ENCODE measurements around the gene METRN.

Gene METRN

GRCh38 chr16:706189-707061 lies 8.5 kb upstream of the METRN start:
- peak overlapping the region; percentile 4; the same call in 1 of the 2 replicates for H3K4me3 ChIP-seq (ENCODE audit: low read depth, low read length)
- POLR2A ChIA-PET = interaction anchor here (0.6 to 2.3 kb wide), 4 partner anchors 11 to 43 kb away, joined by 3 to 8 read pairs (median 4); partner anchors contain the start of genes ANTKMT and STUB1
- no peaks in the 10 kb centered on the region for H3K9me3 ChIP-seq (ENCODE audit: control insufficient read depth, insufficient read depth, low read depth, low read length)
- peaks cover 5% of the 10 kb centered on the region for H3K4me1 ChIP-seq (ENCODE audit: control insufficient read depth, insufficient read depth, low read length)
- H3K27ac ChIP-seq (ENCODE audit: extremely low read depth, low read depth, low read length) = no peak overlapping the region
- no peaks in the 10 kb centered on the region for H3K36me3 ChIP-seq (ENCODE audit: control insufficient read depth in 2 of 2, insufficient read depth in 1 of 2, low read length in 2 of 2)
- CTCF ChIA-PET = interaction anchor here (0.6 to 1.1 kb wide), 3 partner anchors 10 to 79 kb away, joined by 3 to 5 read pairs (median 3); no protein-coding TSS in a partner anchor
- TF ChIP-seq GLIS2 (tag by site-specific recombination; IDR thresholded peaks at IDR 0.05) (peak; percentile 84), ZNF354C (tag by site-specific recombination; IDR thresholded peaks at IDR 0.05; ENCODE audit: borderline replicate concordance, low read depth) (no peak), HOXC10 (CRISPR knock-in tag; IDR thresholded peaks at IDR 0.05) (no peak), ZNF571 (tag by site-specific recombination; IDR thresholded peaks at IDR 0.05) (no peak), PATZ1 (tag by site-specific recombination; IDR thresholded peaks at IDR 0.05) (peak; percentile 89), ZNF10 (tag by site-specific recombination; IDR thresholded peaks at IDR 0.05) (peak; percentile 12; the same call in 1 of the 2 replicates), ZNF248 (tag by site-specific recombination; IDR thresholded peaks at IDR 0.05) (no peak), OVOL3 (tag by site-specific recombination; IDR thresholded peaks at IDR 0.05) (no peak), REST (tag by site-specific recombination; IDR thresholded peaks at IDR 0.05) (no peak), MEIS1 (CRISPR knock-in tag; IDR thresholded peaks at IDR 0.05; ENCODE audit: borderline replicate concordance) (no peak), ZBTB26 (tag by site-specific recombination; optimal IDR thresholded peaks at IDR 0.05) (peak; percentile 53), ZNF335 (tag by site-specific recombination; conservative IDR thresholded peaks at IDR 0.05) (peak; percentile 84), ZNF2 (tag by site-specific recombination; IDR thresholded peaks at IDR 0.05) (no peak), ZNF174 (tag by site-specific recombination; IDR thresholded peaks at IDR 0.05) (no peak), ZNF433 (tag by site-specific recombination; IDR thresholded peaks at IDR 0.05; ENCODE audit: low read depth) (no peak), ZNF155 (tag by site-specific recombination; IDR thresholded peaks at IDR 0.05) (no peak), ZNF175 (tag by site-specific recombination; IDR thresholded peaks at IDR 0.05) (no peak), ZNF843 (tag by site-specific recombination; IDR thresholded peaks at IDR 0.05) (no peak), KLF10 (tag by site-specific recombination; IDR thresholded peaks at IDR 0.05) (0 out of 2 replicates have a peak, but pooled peaks have one; percentile 0), ZNF837 (tag by site-specific recombination; IDR thresholded peaks at IDR 0.05) (no peak), OSR2 (tag by site-specific recombination; IDR thresholded peaks at IDR 0.05) (no peak), PRDM1 (tag by site-specific recombination; IDR thresholded peaks at IDR 0.05) (no peak), ZNF202 (tag by site-specific recombination; IDR thresholded peaks at IDR 0.05; ENCODE audit: borderline replicate concordance) (no peak), ZFP69B (tag by site-specific recombination; IDR thresholded peaks at IDR 0.05) (no peak), HIC1 (tag by site-specific recombination; IDR thresholded peaks at IDR 0.05) (peak; percentile 68; the same call in 1 of the 2 replicates), ZNF501 (tag by site-specific recombination; IDR thresholded peaks at IDR 0.05) (no peak), GLIS1 (tag by site-specific recombination; IDR thresholded peaks at IDR 0.05) (peak; percentile 60)
- TF ChIP-seq, protein P1, sequence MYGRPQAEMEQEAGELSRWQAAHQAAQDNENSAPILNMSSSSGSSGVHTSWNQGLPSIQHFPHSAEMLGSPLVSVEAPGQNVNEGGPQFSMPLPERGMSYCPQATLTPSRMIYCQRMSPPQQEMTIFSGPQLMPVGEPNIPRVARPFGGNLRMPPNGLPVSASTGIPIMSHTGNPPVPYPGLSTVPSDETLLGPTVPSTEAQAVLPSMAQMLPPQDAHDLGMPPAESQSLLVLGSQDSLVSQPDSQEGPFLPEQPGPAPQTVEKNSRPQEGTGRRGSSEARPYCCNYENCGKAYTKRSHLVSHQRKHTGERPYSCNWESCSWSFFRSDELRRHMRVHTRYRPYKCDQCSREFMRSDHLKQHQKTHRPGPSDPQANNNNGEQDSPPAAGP (tag by site-specific recombination; IDR thresholded peaks at IDR 0.05) = 0 out of 2 replicates have a peak, but pooled peaks have one; percentile 26

Data from HEK293 (cell line).